ENCODE results near the gene LDLRAD1.

The LDLRAD1 gene

DNA sequence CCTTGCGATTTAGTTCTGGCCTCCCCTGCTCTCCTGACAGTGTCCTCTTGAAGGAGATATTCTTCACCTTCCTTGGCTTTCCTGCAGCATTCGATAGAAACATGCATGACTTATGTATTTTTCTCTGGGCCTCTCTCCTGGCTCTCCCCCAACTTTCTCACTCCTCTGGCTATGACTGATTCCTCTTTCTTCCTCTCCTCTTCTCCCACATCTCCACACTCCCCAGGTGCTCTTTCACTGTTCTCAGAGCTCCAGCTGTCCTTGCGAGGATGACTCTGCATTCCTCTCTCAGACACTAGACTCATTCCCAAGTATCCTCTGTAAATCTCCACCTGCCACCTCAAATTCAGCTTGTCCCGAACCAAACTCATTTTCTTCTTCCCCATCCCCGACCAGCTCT, 53.9 kb downstream of the LDLRAD1 start:
- Mint-ChIP-seq H3K36me3 (ENCODE audit: low read depth) (peaks cover 73% of the 10 kb centered on the region), H3K27me3 (no peaks in the 10 kb centered on the region), H3K9me3 (no peaks in the 10 kb centered on the region), H3K4me1 (ENCODE audit: low read depth) (no peaks in the 10 kb centered on the region), H3K27ac (no peak overlapping the region), H3K4me3 (no peak overlapping the region)
- intact Hi-C loops (cut with micrococcal nuclease): no loop called here

DNA sequence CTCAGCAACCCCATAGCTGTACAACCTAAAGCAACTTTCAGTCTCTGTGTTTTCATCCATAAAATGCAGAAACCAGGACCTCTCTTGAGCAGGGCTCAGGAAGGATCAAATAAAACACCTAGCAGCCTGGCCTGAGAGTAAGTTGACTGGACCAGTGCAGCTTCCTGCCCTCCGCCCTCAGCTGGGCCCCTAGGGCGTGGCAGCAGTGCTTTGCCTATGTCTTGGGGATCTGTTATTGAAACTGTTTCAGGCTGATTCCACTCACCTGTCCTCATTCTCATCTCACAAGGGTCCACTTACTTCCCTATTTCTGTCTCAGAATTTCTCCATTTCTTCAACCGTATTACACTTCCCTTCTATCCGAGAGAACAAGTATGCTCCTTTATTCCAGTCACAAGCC, 54.5 kb downstream of the LDLRAD1 start:
- Mint-ChIP-seq H3K4me1 (ENCODE audit: low read depth) (no peaks in the 10 kb centered on the region), H3K9me3 (no peaks in the 10 kb centered on the region), H3K36me3 (ENCODE audit: low read depth) (peaks cover 73% of the 10 kb centered on the region), H3K27me3 (no peaks in the 10 kb centered on the region), H3K27ac (no peak overlapping the region), H3K4me3 (no peak overlapping the region)
- intact Hi-C loops (cut with micrococcal nuclease): no loop called here

DNA sequence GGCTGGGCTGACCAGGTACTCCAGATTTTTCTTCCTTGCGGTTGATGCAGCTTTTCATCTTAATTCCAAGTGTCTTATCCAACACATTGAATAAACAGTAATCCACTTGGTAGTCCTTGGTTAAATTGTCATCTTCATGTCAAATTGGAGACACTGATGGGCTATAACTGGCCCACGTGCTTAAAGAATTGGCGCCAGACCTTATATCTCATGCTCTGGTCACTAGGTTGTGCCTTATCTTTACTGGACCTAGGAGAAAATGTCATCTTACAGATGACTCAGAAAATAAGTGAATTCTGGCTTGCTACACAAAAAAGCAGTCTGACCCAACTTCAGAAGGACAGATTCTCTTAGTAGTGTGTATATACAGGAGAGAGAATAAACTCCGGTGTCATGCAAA, 55.6 kb downstream of the LDLRAD1 start:
- intact Hi-C loops (cut with micrococcal nuclease): no loop called here
- Mint-ChIP-seq H3K27me3 (no peaks in the 10 kb centered on the region), H3K4me3 (no peak overlapping the region), H3K9me3 (no peaks in the 10 kb centered on the region), H3K4me1 (ENCODE audit: low read depth) (peaks cover under 1% of the 10 kb centered on the region), H3K27ac (no peak overlapping the region), H3K36me3 (ENCODE audit: low read depth) (peaks cover 64% of the 10 kb centered on the region)

DNA sequence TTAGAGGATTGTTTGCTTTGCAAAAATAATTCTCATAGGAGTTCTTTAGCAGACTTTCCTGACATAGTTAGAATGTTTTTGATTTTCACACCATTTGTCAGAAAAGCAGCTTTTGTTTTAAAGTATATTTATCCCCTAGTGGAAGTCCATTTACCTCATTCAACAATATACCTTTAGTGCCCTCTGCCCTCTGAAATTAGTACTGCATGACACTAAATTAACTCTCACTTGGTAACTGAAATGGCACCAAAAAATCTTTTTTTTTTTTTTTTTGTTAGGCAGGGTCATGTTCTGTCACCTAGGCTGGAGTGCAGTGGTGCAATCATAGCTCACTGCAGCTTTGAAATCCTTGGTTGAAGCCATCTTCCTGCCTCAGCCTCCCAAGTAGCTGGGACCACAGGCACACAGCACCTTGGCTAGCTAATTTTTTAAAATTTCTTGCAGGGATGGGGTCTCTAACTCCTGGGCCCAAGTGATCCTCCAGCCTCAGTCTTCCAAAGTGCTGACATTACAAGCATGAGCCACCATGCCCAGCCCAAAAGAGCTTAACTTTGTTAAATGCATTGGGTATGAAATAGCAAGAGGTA, 58.2 kb downstream of the LDLRAD1 start:
- H3K9me3 Mint-ChIP-seq: no peaks in the 10 kb centered on the region
- H3K36me3 Mint-ChIP-seq (ENCODE audit: low read depth): peaks cover 51% of the 10 kb centered on the region
- no peak overlapping the region for H3K4me3 Mint-ChIP-seq
- no peak overlapping the region for H3K27ac Mint-ChIP-seq
- intact Hi-C loops (cut with micrococcal nuclease): no loop called here
- peaks cover 8% of the 10 kb centered on the region for H3K4me1 Mint-ChIP-seq (ENCODE audit: low read depth)
- no peaks in the 10 kb centered on the region for H3K27me3 Mint-ChIP-seq
